GM23338 (cell line): Measurements from ENCODE around the gene TGFB3. TPM values are rescaled to one million over a fixed set of nuclear protein-coding genes. Genes with fewer than 3 reads are reported as not detected.

Source experiments
- ATAC-seq: fragments of 200-7000 bp; cut with Tn5 transposase; 3 replicates; pipeline ENCODE4 v1.9.1; 2020
- DNase-seq: peaks from one replicate; pipeline ENCODE4 v3.0.0-alpha.2; 2015; ENCODE audit warnings: low spot score
- H2AFZ ChIP-seq: fragments of 200-600 bp; sonication (generic); 2 replicates; pipeline ENCODE4 v1.8.0; 2016; ENCODE audit warnings: antibody characterized with exemption, mild to moderate bottlenecking, moderate library complexity
- H3F3A ChIP-seq: fragments of 200-600 bp; sonication (generic); replicated peaks from 2 replicates; pipeline ENCODE4 v1.8.0; 2017; ENCODE audit warnings: antibody characterized with exemption, mixed run types, low read depth
- H3K27ac ChIP-seq: fragments of 200-600 bp; sonication (generic); 2 replicates; pipeline ENCODE4 v1.6.1; 2016; ENCODE audit warnings: low read depth
- H3K27me3 ChIP-seq: fragments of 200-600 bp; sonication (generic); 2 replicates; pipeline ENCODE4 v1.8.0; 2016; ENCODE audit warnings: mild to moderate bottlenecking, mixed run types, moderate library complexity; ENCODE audit not compliant: insufficient read depth
- H3K36me3 ChIP-seq: fragments of 200-600 bp; sonication (generic); 2 replicates; pipeline ENCODE4 v1.8.0; 2016; ENCODE audit warnings: mild to moderate bottlenecking; ENCODE audit not compliant: insufficient read depth
- H3K4me1 ChIP-seq: fragments of 200-600 bp; sonication (generic); 2 replicates; pipeline ENCODE4 v1.8.0; 2016; ENCODE audit warnings: mild to moderate bottlenecking, moderate library complexity; ENCODE audit not compliant: insufficient read depth
- H3K4me2 ChIP-seq: fragments of 200-600 bp; sonication (generic); 2 replicates; pipeline ENCODE4 v1.7.1; 2017; ENCODE audit warnings: mixed run types
- H3K4me3 ChIP-seq: fragments of 200-600 bp; sonication (generic); 2 replicates; pipeline ENCODE4 v1.6.1; 2016; ENCODE audit warnings: mixed run types
- H3K79me2 ChIP-seq: fragments of 200-600 bp; sonication (generic); replicated peaks from 2 replicates; pipeline ENCODE4 v1.8.0; 2017; ENCODE audit warnings: mild to moderate bottlenecking; ENCODE audit not compliant: insufficient read depth
- H3K9me2 ChIP-seq: fragments of 200-600 bp; sonication (generic); 2 replicates; pipeline ENCODE4 v1.8.0; 2017; ENCODE audit not compliant: insufficient read depth
- H4K20me1 ChIP-seq: fragments of 200-600 bp; sonication (generic); replicated peaks from 2 replicates; pipeline ENCODE4 v1.8.0; 2017; ENCODE audit warnings: mild to moderate bottlenecking; ENCODE audit not compliant: insufficient read depth
- H3K27ac Mint-ChIP-seq: 2 replicates; pipeline ENCODE4 v1.8.0; 2020; ENCODE audit warnings: inconsistent platforms, mild to moderate bottlenecking, moderate library complexity, mixed read lengths
- H3K27me3 Mint-ChIP-seq: 3 replicates; pipeline ENCODE4 v1.8.0; 2022; ENCODE audit warnings: low read depth, mild to moderate bottlenecking, moderate library complexity, mixed read lengths, inconsistent platforms; ENCODE audit not compliant: insufficient read depth, poor library complexity
- H3K36me3 Mint-ChIP-seq: 3 replicates; pipeline ENCODE4 v1.8.0; 2021; ENCODE audit warnings: low read depth, mild to moderate bottlenecking, inconsistent platforms, moderate library complexity, mixed read lengths
- H3K4me1 Mint-ChIP-seq: 3 replicates; pipeline ENCODE4 v1.8.0; 2020; ENCODE audit warnings: mild to moderate bottlenecking, inconsistent platforms, mixed read lengths
- H3K4me3 Mint-ChIP-seq: 3 replicates; pipeline ENCODE4 v1.8.0; 2021; ENCODE audit warnings: moderate library complexity, mild to moderate bottlenecking, inconsistent platforms, mixed read lengths
- H3K9me3 Mint-ChIP-seq: 3 replicates; pipeline ENCODE4 v1.8.0; 2020; ENCODE audit warnings: moderate library complexity, mild to moderate bottlenecking, inconsistent platforms, mixed read lengths
- CREB1 ChIP-seq: fragments of 250-450 bp; sonication (Bioruptor Pico); IDR thresholded peaks from 2 replicates; pipeline ENCODE4 v1.5.0; 2020; ENCODE audit warnings: low read depth, mild to moderate bottlenecking, moderate library complexity
- CTCF ChIP-seq, 2 experiments: fragments of 200-600 bp in 1 of 2; sonication (generic) in 1 of 2; conservative IDR thresholded peaks; 2 replicates each; pipeline versions ENCODE4 v1.5.1 to v1.6.1; 2016 to 2017; ENCODE audit warnings: antibody characterized with exemption in 2 of 2, low read depth in 2 of 2, mild to moderate bottlenecking in 2 of 2, moderate library complexity in 1 of 2
- EZH2phosphoT487 ChIP-seq: fragments of 200-600 bp; sonication (generic); IDR thresholded peaks from one replicate; pipeline ENCODE4 v1.8.1; 2018; ENCODE audit warnings: antibody characterized with exemption; ENCODE audit not compliant: unreplicated experiment
- JUNB ChIP-seq: IDR thresholded peaks from one replicate; pipeline ENCODE4 v1.6.1; 2016; ENCODE audit warnings: antibody characterized with exemption; ENCODE audit not compliant: unreplicated experiment
- POLR2AphosphoS5 ChIP-seq: IDR thresholded peaks from 2 replicates; pipeline ENCODE4 v1.6.1; 2016; ENCODE audit warnings: antibody characterized with exemption, low read depth
- REST ChIP-seq: IDR thresholded peaks from one replicate; pipeline ENCODE4 v1.6.1; 2018; ENCODE audit warnings: antibody characterized with exemption; ENCODE audit not compliant: unreplicated experiment
- STAT1 ChIP-seq: IDR thresholded peaks from one replicate; pipeline ENCODE4 v1.6.1; 2016; ENCODE audit warnings: antibody characterized with exemption; ENCODE audit not compliant: unreplicated experiment
- ZNF114 ChIP-seq: fragments of 250-450 bp; sonication (Bioruptor Pico); IDR thresholded peaks from 2 replicates; pipeline ENCODE4 v1.5.0; 2020; ENCODE audit warnings: mild to moderate bottlenecking, moderate library complexity
- ZNF462 ChIP-seq: fragments of 250-450 bp; sonication (Bioruptor Pico); IDR thresholded peaks from 2 replicates; pipeline ENCODE4 v1.5.0; 2020; ENCODE audit warnings: mild to moderate bottlenecking, moderate library complexity
- polyA plus RNA-seq: library from polyadenylated mRNA; unstranded; fragments of >200 nt; fragmentation: Nextera tagmentation; extraction: Ambion mirVana; gene quantifications from 2 replicates; pipeline ENCODE4 v1.2.1, GENCODE V29; 2016
- total RNA-seq: library from RNA; depleted of rRNA; stranded (reverse); fragments of >200 nt; shearing (Covaris generic); gene quantifications from 2 replicates; pipeline ENCODE4 v1.2.3, GENCODE V29; 2014

Gene TGFB3
- total and polyA plus RNA-seq, 2 experiments from 2014 or later: 0.17 to 0.87 TPM

- peaks cover 5% of the 10 kb centered on the region; the same call in 1 of the 2 replicates for H3K9me2 ChIP-seq
- no peak overlapping the region for H3K4me2 ChIP-seq
- no peak overlapping the region for H2AFZ ChIP-seq
- no peaks in the 10 kb centered on the region for H3K27me3 Mint-ChIP-seq
- no peak for DNase-seq
- H3F3A ChIP-seq: no peaks in the 10 kb centered on the region
- H3K4me3 ChIP-seq: no peak overlapping the region
- H3K79me2 ChIP-seq: no peaks in the 10 kb centered on the region
- H3K27me3 ChIP-seq: no peaks in the 10 kb centered on the region
- no peaks in the 10 kb centered on the region for H3K9me3 Mint-ChIP-seq
- no peak overlapping the region for H3K4me3 Mint-ChIP-seq
- no peak overlapping the region for H3K27ac Mint-ChIP-seq
- H3K4me1 ChIP-seq: no peaks in the 10 kb centered on the region
- no peak for ATAC-seq
- no peak overlapping the region for H3K27ac ChIP-seq
- peaks cover 6% of the 10 kb centered on the region for H3K4me1 Mint-ChIP-seq
- no peaks in the 10 kb centered on the region for H3K36me3 Mint-ChIP-seq
- no peaks in the 10 kb centered on the region for H3K36me3 ChIP-seq
- H4K20me1 ChIP-seq: no peaks in the 10 kb centered on the region
- TF ChIP-seq CTCF (conservative IDR thresholded peaks at IDR 0.05; ENCODE audit: low read depth in 2 of 2) (no peak), POLR2AphosphoS5 (no peak), CREB1 (no peak), ZNF114 (CRISPR knock-in tag) (no peak), JUNB (no peak), ZNF462 (CRISPR knock-in tag) (no peak), EZH2phosphoT487 (no peak), REST (no peak), STAT1 (no peak)
Observed at GRCh38 chr14:75961662-75962061, 20.1 kb downstream of the TGFB3 start.
